NCI-H460 (cell line): Measurements from ENCODE around the gene ALG14. TPM values are rescaled to one million over a fixed set of nuclear protein-coding genes. Genes with fewer than 3 reads are reported as not detected.
"Not testable (repeated sequence)": the region's sequence is repeated elsewhere in the genome, so short reads cannot be mapped to it uniquely, and the experiment has no call there.

Experiments used
- DNase-seq: peaks from one replicate; pipeline ENCODE4 v3.0.0-alpha.2; 2016; ENCODE audit warnings: low read depth; ENCODE audit errors: extremely low read depth
- total RNA-seq: library from RNA; depleted of rRNA; stranded (reverse); fragments of >200 nt; shearing (Covaris generic); gene quantifications from 2 replicates; pipeline ENCODE4 v1.2.3, GENCODE V29; 2014

ALG14 gene
- total RNA-seq, 1 experiment from 2014 or later = 2.3 TPM

GRCh38 chr1:95013950-95014574 is 58.7 kb downstream of the ALG14 start:
- no peak for DNase-seq

- no peak for DNase-seq
Observed at GRCh38 chr1:95012389-95012788, 60.4 kb downstream of the ALG14 start.

GRCh38 chr1:95010158-95010557 is 62.6 kb downstream of the ALG14 start:
- DNase-seq = no peak

GRCh38 chr1:95007687-95008086 is 65.1 kb downstream of the ALG14 start:
- DNase-seq = no peak

GRCh38 chr1:95006681-95007080 is 66.1 kb downstream of the ALG14 start:
- no peak for DNase-seq

DNA sequence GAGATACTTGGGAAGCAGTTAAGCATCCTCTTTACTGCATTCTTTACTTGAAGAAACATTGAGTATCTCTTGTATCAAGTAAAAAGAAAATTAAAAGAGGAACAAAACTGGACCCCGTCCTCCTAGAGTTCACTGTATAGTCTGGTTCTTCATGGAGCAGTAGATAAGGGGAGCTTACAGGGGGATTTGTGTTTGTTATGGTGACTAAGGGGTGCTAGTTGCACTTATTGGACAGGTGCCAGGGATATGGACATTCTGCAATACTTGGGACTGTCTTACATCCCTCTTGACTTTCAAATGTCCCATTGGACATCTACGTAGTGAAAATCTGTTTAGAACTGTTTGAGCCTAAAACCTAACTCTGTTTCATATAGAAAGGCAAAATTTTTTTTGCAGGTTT is 67.2 kb downstream of the ALG14 start:
- no peak for DNase-seq

GRCh38 chr1:95004013-95004412 is 68.7 kb downstream of the ALG14 start:
- no peak for DNase-seq

DNA sequence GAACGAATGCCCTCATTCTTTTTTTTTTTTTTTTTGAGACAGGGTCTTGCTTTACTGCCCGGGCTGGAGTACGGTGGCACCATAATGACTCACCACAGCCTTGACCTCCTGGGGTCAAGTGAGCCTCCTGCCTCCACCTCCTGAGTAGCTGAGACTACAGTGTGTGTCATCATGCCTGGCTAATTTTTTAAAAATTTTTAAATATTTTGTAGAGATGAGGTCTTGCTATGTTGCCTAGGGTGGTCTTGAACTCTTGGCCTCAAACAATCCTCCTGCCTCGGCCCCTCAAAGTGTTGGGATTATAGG is 69.4 kb downstream of the ALG14 start:
- no peak for DNase-seq

- DNase-seq = no peak
Observed at GRCh38 chr1:95002540-95003432, 70.0 kb downstream of the ALG14 start.

DNA sequence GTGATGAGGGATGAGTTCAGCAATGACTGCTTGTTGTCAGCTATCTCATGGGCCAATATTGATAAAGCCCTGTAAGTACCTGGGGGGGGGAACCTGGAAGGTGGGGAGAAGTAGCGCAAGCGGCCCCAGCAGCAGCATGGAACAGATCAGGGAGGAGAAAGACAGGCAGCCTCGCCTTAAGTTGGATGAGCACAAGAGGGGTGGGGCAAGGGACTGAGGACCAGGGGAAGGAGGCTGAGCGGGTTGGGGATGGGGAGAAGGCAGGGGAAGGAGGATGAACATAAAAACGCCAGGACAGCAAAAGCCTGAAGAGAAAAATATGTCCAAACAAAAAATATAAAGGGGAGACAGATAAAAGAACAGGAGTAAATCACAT is 70.6 kb downstream of the ALG14 start:
- DNase-seq = no peak

DNA sequence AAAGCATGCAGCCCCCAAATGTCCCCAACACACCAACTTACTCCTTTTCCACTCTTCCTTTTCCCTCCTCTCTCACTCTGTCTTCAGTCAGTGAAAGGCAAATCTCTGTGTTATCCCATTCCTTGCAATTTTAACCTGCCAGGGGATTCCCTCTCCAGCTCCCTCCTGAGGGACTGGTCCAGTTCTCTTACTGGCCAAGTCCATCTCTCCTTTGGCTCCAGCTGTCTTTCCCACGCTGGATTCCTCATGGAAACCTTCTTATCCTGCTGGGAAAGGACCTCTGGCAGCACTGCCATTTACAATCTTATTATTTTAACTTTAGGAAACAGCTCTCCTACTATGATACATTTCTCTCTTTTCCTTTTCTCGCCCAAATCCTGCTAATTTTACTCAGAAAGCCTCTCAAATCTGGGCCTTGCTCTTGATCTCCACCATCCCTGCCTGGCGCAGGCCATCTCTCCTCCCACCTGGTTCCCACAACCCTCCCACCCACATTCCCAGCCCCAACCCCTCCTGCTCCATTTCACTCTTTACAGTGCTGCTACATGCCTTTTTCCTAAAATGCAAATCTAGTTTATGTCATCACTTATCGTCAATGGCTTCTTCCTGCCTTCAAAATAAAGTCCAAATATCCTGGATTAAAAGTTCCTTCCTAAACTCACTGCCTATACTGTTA is 73.2 kb downstream of the ALG14 start:
- DNase-seq = no peak

DNA sequence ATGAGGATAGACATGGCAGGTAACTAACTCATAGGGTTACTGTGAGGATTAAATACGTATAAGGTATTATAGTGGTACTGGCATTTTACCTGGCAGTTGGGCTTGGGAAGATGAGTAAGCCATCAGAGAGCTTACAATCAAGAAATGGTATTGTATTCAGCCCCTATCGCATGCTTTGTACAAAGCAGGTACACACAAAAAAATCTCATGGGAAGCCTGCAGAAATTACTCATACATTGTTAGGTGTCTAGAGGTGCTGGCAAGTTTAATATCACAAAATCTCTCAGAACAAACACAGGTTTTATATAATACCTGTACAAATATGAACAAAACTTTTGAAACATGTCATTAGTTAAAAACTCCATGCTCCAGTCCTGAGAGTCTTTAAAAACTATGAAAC is 74.0 kb downstream of the ALG14 start:
- no peak for DNase-seq

DNA sequence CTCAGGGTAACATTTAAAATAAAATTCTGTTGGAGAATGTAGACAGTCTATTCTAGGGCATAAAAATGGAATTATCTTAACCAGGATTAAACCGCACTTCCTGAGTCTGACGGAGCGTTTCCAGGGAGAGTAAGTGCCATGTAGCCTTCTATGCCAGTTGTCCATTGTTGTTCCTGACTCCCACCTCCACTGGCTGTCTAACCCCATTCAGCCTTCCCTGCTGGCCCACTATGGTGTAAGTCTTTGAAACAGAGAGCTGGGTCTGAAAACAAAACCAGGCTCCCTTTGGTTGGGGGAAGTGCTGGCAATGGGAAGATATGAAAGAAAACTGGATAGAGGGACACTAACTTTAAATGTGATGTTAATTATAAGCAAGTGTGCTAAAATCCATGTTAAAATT is 74.6 kb downstream of the ALG14 start:
- no peak for DNase-seq

- not testable (repeated sequence) for DNase-seq
Observed at GRCh38 chr1:94995536-94995935, 77.2 kb downstream of the ALG14 start.

DNA sequence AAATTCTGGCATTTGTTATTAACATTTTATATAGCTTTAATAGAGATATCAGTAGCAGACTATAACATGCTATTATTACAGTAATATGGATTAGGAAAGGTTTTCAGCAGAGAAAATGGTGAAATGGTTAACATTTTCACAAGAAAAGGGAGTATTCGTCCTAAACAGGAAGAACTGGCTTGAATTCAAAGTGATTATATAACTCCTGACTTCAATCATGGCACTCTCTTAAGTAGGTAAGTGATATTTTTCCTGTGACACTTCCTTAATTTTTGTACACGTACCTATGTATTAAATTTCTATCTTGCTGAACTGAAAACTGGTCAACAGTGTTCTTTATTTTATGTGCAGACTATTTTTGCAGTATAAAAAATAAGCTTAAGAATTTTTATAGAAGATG is 77.9 kb downstream of the ALG14 start:
- DNase-seq = no peak

DNA sequence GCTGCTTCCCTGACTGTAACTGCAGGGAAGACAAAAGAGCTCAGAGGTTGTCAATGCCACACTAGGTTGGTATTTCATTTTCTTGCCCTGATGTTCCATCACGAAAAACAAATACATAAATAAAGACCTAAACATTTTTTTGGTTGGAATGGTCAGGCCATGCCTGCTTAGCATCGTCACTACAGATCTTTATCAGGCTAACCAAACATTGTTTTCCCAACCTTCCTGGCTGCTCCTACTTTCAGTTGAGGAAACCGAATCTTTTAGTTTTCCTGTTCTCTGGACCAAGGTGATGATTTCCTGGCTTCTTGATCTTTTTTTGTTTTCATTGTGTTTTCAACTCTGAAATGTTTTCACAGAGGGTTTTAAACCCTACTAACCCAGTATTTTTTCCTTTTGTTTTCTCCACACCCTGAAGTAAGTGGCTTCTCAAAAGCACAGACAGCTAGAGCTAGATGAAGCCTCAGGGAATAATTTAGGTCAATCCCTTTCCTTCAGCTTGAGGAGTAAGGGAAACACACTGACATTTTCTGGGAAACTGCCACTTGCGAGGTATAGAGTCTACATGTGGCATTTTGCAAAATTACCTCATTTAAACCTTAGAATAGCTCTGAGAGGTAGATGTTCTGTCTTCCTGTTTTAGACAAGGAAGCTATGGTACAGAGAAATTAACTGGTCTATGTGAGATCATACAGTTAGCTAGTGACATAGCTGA is 78.7 kb downstream of the ALG14 start:
- DNase-seq = no peak

GRCh38 chr1:94992863-94993563 is 79.7 kb downstream of the ALG14 start:
- no peak for DNase-seq

- DNase-seq = no peak
Observed at GRCh38 chr1:94992161-94992560, 80.6 kb downstream of the ALG14 start.

- DNase-seq = no peak
Observed at GRCh38 chr1:94989911-94990473, 82.8 kb downstream of the ALG14 start.

DNA sequence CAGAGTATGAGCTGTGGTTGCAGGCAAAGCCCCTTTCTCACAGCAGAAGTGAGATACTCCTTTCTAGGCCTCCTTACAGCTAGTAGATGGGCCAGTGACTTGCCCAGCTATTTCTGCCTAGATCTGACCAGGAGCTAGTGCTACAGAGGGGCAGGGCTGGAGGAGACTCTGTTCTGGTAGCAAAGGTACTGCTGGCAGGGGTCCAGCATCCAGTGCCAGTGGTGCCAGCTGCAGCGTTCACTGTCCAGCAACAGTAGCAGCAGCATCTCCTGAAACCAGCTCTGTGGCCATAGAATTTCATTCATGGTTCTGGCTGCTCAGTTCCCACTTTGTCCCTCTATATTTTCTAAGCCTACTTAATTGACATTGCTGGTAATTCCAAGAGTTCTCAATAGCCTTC is 83.4 kb downstream of the ALG14 start:
- no peak for DNase-seq
